Measurements from ENCODE around the gene TMEM8B.
"Not testable (repeated sequence)": the region's sequence is repeated elsewhere in the genome, so short reads cannot be mapped to it uniquely, and the experiment has no call there.

Gene TMEM8B

DNA sequence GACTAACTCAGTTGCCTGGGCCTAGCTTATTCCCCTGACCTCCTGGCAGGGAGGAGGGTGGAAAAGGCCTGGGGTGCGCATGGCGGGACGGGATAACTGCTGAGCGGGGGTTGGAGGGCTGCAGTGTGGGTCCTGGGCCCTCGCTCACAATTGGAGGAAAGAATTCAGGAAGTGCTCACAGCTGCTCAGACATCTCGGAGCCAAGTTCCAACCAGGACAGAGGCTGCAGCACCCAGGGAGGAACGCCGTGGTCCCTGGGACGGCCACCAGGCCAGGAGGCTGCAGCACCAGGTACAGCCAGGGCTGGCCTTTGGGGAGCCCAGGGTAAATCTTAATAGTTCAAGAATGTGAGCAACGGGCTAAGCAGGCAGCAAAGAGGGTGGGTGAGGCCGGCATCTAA lies 80.2 kb downstream of the TMEM8B start, which contains the start of gene SPAAR:
Gene SPAAR, plus strand, starts transcription at position 217 of the 400 bp plus-strand sequence. CDS start 974 bp downstream, outside the sequence.
- DNase-seq = no peak

DNA sequence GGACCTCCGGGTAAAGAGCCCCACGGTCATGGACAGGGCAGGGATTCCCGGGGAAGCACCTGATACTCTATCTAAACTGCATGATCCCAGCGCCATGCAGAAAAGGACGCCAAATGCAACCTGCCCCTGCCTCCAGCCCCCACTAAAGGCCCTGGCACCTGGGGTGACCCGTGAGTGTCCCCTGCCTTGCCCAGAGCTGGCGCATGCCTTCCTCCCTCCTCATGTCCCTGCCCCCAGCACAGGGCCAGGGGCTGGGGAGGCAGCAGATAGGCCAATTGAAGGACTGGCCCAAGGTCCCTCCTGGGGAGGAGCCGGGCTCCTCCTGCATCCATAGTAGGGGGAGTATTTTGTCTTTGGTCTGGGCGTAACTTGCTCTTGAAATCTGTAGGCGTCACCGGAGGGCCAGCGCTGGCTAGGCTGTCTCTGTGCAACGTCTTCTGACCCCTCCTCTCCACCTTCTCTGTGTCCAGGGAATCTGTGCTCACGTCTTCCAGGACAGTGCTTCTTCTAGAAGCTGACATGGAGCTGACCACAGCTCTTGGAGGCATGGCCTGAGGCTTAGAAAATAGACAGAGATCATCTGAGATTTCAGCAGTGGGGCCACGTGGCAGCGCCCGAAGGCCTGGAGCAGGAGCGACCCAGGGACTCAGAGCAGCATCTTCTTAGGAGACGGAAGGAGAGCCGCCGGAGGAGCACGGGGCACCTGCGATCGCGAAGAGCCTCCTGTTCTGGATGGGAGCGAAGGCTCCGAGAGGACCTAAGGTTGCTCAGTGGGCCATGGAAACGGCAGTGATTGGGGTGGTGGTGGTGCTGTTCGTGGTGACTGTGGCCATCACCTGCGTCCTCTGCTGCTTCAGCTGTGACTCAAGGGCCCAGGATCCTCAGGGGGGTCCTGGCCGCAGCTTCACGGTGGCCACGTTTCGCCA lies 80.9 kb downstream of the TMEM8B start:
- DNase-seq = no peak

DNA sequence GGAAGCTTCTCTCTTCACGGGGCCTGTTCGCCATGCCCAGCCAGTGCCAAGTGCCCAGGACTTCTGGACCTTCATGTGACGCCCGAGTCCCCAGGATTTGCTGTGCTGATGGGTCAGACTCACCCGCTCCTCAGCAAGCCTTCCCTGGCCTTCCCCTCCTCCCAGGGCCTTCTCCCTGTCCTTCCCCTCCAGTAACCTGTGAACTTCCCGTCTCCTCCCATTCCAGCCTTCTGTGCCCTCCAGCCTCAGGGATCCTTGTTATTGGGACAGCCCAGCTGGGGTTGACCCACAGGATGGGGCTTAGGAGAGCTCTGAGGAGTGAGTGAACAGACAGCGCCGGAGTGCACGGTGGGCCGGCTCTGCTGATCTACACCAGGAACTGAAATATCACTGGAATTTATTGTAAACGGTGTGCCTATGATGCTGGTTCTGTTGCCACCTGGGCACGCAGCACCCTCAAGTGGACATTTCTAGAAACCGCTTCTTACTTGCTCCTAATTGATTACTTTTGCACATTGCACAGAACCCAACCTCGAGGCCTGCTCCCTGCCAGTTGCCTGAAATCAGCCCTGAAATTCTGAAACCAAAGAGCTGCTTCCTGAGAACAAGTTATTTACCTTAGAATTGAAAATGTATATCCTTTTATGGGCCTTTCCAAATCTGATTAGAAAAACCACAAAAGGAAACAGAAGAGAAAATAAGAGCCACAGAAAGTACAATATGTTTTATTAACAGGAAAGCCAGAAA lies 81.8 kb downstream of the TMEM8B start:
- peak; percentile 33 to 39 for DNase-seq

DNA sequence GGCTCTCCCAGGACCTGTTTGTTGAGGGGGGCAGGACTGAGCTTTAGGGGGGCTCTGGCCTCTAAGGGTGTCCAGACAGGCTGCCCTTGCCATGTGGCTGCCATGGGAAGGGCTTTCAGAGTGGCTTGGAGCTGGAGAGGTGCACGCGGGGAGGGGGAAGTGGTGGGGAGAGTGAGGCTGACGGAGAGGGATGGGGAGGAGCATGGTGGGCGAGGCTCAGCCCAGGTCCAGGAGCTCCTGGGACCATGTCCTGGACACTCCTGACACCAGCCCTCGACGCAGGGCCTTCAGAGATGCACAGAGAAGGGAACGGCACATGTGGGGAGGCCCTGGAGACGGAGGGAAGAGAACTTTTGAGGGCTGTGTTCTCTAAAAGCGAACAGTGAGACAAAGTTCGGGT lies 82.7 kb downstream of the TMEM8B start:
- DNase-seq = no peak

DNA sequence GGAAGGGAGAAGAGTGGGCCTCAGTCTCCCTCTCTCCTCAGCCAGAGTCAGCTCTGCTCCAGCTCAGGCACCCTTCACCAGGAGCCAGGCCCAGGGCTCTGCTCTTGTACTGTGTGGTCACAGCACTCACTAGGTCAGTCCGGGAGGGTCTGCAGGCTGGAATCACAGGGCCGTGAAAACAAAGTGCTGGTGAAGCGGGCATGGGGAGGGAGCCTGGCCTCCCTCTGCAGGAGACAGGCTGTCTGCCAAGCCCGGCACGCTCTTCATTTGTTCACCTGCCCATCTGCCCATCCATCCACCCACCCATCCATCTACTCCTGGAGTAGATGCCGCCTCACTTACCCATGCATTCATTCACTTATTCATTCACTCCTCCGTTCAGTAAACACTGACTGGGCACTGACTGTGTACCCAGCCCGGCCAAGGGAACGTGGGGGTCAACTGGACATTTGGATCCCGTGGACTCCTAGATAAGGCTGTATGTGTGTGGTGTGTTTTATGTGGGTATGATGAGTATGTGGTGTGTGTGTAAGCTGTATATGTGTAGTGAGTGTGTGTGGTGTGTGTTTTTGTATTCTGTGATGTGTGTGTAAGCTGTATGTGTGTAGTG lies 83.9 kb downstream of the TMEM8B start:
- no peak for DNase-seq

DNA sequence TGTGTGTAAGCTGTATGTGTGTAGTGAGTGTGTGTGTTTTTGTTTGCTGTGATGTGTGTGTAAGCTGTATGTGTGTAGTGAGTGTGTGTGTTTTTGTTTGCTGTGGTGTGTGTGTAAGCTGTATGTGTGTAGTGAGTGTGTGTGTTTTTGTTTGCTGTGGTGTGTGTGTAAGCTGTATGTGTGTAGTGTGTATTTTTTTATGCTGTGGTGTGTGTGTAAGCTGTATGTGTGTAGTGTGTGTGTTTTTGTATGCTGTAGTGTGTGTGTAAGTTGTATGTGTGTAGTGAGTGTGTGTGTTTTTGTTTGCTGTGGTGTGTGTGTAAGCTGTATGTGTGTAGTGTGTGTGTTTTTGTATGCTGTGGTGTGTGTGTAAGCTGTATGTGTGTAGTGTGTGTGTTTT lies 84.4 kb downstream of the TMEM8B start:
- not testable (repeated sequence) for DNase-seq

DNA sequence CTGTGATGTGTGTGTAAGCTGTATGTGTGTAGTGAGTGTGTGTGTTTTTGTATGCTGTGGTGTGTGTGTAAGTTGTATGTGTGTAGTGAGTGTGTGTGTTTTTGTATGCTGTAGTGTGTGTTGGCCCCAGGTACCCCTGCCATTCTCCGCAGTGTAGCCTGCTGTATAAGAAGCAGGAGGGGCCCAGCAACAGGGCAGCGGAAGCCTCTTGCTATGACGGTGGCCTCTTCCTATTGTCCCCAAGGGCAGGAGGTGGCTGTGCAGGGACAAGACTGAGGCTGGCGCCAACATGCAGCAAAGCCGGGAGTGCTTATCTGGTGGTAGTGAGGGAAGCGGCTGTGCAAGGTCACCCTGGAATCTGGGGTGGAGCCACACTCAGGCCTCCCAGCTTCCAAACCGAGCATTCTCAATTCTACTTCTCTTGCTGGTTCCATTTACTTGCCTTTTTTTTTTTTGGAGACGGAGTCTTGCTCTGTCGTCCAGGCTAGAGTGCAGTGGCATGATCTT lies 85.3 kb downstream of the TMEM8B start:
- DNase-seq = peak in 1 of 2 donors; percentile 9

Data from inflammatory macrophage (primary cell).